RWPE1 (cell line): ENCODE data around the gene PKP1.
"Not testable (repeated sequence)": the region's sequence is repeated elsewhere in the genome, so short reads cannot be mapped to it uniquely, and the experiment has no call there.

Experiments
- CTCF ChIA-PET: fragments of 350-600 bp; sonication (Branson Sonifier 250); formaldehyde crosslinking; extraction: SDS; loops from one replicate; lab custom pipeline; 2021; lab: Yijun Ruan, JAX
- POLR2A ChIA-PET: fragments of 400-600 bp; formaldehyde crosslinking; extraction: SDS; loops from one replicate; lab custom pipeline; 2020; ENCODE audit warnings: antibody characterized with exemption; ENCODE audit not compliant: low non-redundant PET; lab: Yijun Ruan, JAX
- DNase-seq: peaks from one replicate; pipeline ENCODE4 v3.0.0; 2012; ENCODE audit warnings: low spot score
- H3K27ac ChIP-seq: fragments of 450-650 bp; 2 replicates; pipeline ENCODE4 v1.5.1; 2017
- CTCF ChIP-seq: fragments of 450-650 bp; conservative IDR thresholded peaks from 2 replicates; pipeline ENCODE4 v1.5.1; 2017; ENCODE audit warnings: low read depth, mild to moderate bottlenecking

Gene PKP1

GRCh38 chr1:201282931-201283829 is at the start of gene PKP1:
Gene PKP1 (plus strand): TSS chr1:201283506. CDS start chr1:201283703, 197 bp downstream.
- DNase-seq, result peak; percentile 90
- TF ChIP-seq CTCF, result no peak
- POLR2A ChIA-PET, result interaction anchor here (0.5 to 8.5 kb wide), 10 partner anchors 14 to 524 kb away, joined by 3 to 109 read pairs (median 6); no protein-coding TSS in a partner anchor
- peak within 1 kb of the TSS; percentile 97 for H3K27ac ChIP-seq
- CTCF ChIA-PET, result interaction anchor here (0.6 to 4.7 kb wide), 16 partner anchors 8 to 77 kb away, joined by 3 to 40 read pairs (median 4); no protein-coding TSS in a partner anchor

- H3K27ac ChIP-seq, DNase-seq, POLR2A ChIA-PET: not testable (repeated sequence)
- CTCF ChIA-PET, result interaction anchor here (0.9 kb wide), 1 partner anchor 15 kb away, joined by 3 read pairs; no protein-coding TSS in a partner anchor
Measured at GRCh38 chr1:201239646-201240045, 43.7 kb upstream of the PKP1 start.

- CTCF ChIA-PET, result no interaction called here
- DNase-seq, result no peak
- no peak overlapping the region for H3K27ac ChIP-seq
- no peak for TF ChIP-seq CTCF
- POLR2A ChIA-PET, result no interaction called here
Measured at GRCh38 chr1:201240171-201240570, 43.1 kb upstream of the PKP1 start.

- CTCF ChIA-PET, result interaction anchor here (0.6 to 1.2 kb wide), 3 partner anchors 12 to 303 kb away, joined by 3 read pairs; no protein-coding TSS in a partner anchor
- POLR2A ChIA-PET, result no interaction called here
- H3K27ac ChIP-seq, result no peak overlapping the region
- no peak for DNase-seq
- TF ChIP-seq CTCF, result no peak
Measured at GRCh38 chr1:201241736-201242135, 41.6 kb upstream of the PKP1 start.

GRCh38 chr1:201245082-201245481 is 38.2 kb upstream of the PKP1 start:
- CTCF ChIA-PET, result interaction anchor here (2.0 kb wide), 1 partner anchor 117 kb away, joined by 6 read pairs; no protein-coding TSS in a partner anchor
- POLR2A ChIA-PET, result no interaction called here
- H3K27ac ChIP-seq, result no peak overlapping the region
- TF ChIP-seq CTCF, result no peak
- no peak for DNase-seq

GRCh38 chr1:201248721-201249559 is 34.4 kb upstream of the PKP1 start:
- TF ChIP-seq CTCF, result no peak
- no peak for DNase-seq
- CTCF ChIA-PET, result interaction anchor here (0.5 to 2.4 kb wide), 4 partner anchors 10 to 134 kb away, joined by 3 to 12 read pairs (median 4); no protein-coding TSS in a partner anchor
- POLR2A ChIA-PET, result no interaction called here
- H3K27ac ChIP-seq, result no peak overlapping the region
